H9 (cell line): Measurements from ENCODE around the gene PCGF3. TPM values are rescaled to one million over a fixed set of nuclear protein-coding genes. Genes with fewer than 3 reads are reported as not detected.

Experiments used
- DNase-seq: peaks from one replicate; pipeline ENCODE4 v3.0.0-alpha.2; 2017
- H2AFZ ChIP-seq: one replicate; pipeline ENCODE4 v1.6.1; 2013; ENCODE audit warnings: mild to moderate bottlenecking, low read length, control low read depth, moderate library complexity
- H2AK5ac ChIP-seq: 2 replicates; pipeline ENCODE4 v1.6.1; 2013; ENCODE audit warnings: low read length, control low read depth, mixed read lengths; ENCODE audit not compliant: insufficient read length
- H2BK120ac ChIP-seq: one replicate; pipeline ENCODE4 v1.6.1; 2013; ENCODE audit warnings: low read depth, mild to moderate bottlenecking, low read length, control low read depth, inconsistent platforms; ENCODE audit not compliant: poor library complexity, severe bottlenecking
- H2BK12ac ChIP-seq: 2 replicates; pipeline ENCODE4 v1.6.1; 2013; ENCODE audit warnings: low read length, control low read depth, mixed read lengths, low read depth; ENCODE audit not compliant: insufficient read length
- H2BK15ac ChIP-seq: 2 replicates; pipeline ENCODE4 v1.6.1; 2013; ENCODE audit warnings: low read depth, low read length, control low read depth
- H2BK20ac ChIP-seq: one replicate; pipeline ENCODE4 v1.6.1; 2013; ENCODE audit warnings: low read depth, mild to moderate bottlenecking, low read length, control low read depth, inconsistent platforms; ENCODE audit not compliant: poor library complexity, severe bottlenecking
- H2BK5ac ChIP-seq: 2 replicates; pipeline ENCODE4 v1.6.1; 2013; ENCODE audit warnings: low read length, control low read depth, mixed read lengths; ENCODE audit not compliant: insufficient read length
- H3K14ac ChIP-seq: 2 replicates; pipeline ENCODE4 v1.6.1; 2013; ENCODE audit warnings: low read length, control low read depth; ENCODE audit not compliant: insufficient read depth
- H3K18ac ChIP-seq: 2 replicates; pipeline ENCODE4 v1.6.1; 2013; ENCODE audit warnings: low read depth, mild to moderate bottlenecking, mixed read lengths, low read length, control low read depth; ENCODE audit not compliant: insufficient read length
- H3K23ac ChIP-seq: 2 replicates; pipeline ENCODE4 v1.6.1; 2013; ENCODE audit warnings: low read length, control low read depth, mixed read lengths, low read depth; ENCODE audit not compliant: insufficient read length
- H3K23me2 ChIP-seq: 2 replicates; pipeline ENCODE4 v1.6.1; 2013; ENCODE audit warnings: low read depth, mild to moderate bottlenecking, mixed read lengths, low read length, control low read depth; ENCODE audit not compliant: insufficient read length, poor library complexity, severe bottlenecking
- H3K27ac ChIP-seq: 2 replicates; pipeline ENCODE4 v1.5.1; 2013; ENCODE audit warnings: low read length, control low read depth, mixed read lengths, low read depth; ENCODE audit not compliant: insufficient read length
- H3K27me3 ChIP-seq: 2 replicates; pipeline ENCODE4 v1.6.1; 2013; ENCODE audit warnings: low read length, control low read depth, inconsistent platforms; ENCODE audit not compliant: insufficient read depth
- H3K4ac ChIP-seq: 2 replicates; pipeline ENCODE4 v1.6.1; 2013; ENCODE audit warnings: low read depth, mild to moderate bottlenecking, control low read depth, inconsistent platforms, low read length, moderate library complexity
- H3K4me1 ChIP-seq: 2 replicates; pipeline ENCODE4 v1.6.1; 2013; ENCODE audit warnings: low read length, control low read depth, inconsistent platforms; ENCODE audit not compliant: insufficient read depth
- H3K4me2 ChIP-seq: 2 replicates; pipeline ENCODE4 v1.6.1; 2013; ENCODE audit warnings: low read length, control low read depth, mixed read lengths; ENCODE audit not compliant: insufficient read length, insufficient read depth
- H3K56ac ChIP-seq: 2 replicates; pipeline ENCODE4 v1.6.1; 2013; ENCODE audit warnings: low read depth, mild to moderate bottlenecking, mixed read lengths, low read length, control low read depth; ENCODE audit not compliant: insufficient read length
- H3K79me1 ChIP-seq: 2 replicates; pipeline ENCODE4 v1.6.1; 2013; ENCODE audit warnings: low read depth, mild to moderate bottlenecking, moderate library complexity, low read length, control low read depth, inconsistent platforms; ENCODE audit not compliant: insufficient read depth, poor library complexity, severe bottlenecking
- H3K79me2 ChIP-seq: 2 replicates; pipeline ENCODE4 v1.6.1; 2013; ENCODE audit warnings: low read length, control low read depth, inconsistent platforms; ENCODE audit not compliant: insufficient read depth
- H3K9ac ChIP-seq: 2 replicates; pipeline ENCODE4 v1.6.1; 2013; ENCODE audit warnings: low read length, control low read depth, mixed read lengths; ENCODE audit not compliant: insufficient read length; ENCODE audit errors: extremely low read depth
- H3K9me3 ChIP-seq: one replicate; pipeline ENCODE4 v1.6.1; 2013; ENCODE audit warnings: low read depth, low read length, inconsistent platforms; ENCODE audit not compliant: control insufficient read depth
- H3T11ph ChIP-seq: one replicate; pipeline ENCODE4 v1.6.1; 2013; ENCODE audit warnings: mild to moderate bottlenecking, low read length, control low read depth, inconsistent platforms
- H4K20me1 ChIP-seq: one replicate; pipeline ENCODE4 v1.6.1; 2013; ENCODE audit not compliant: control insufficient read depth, insufficient read length, insufficient read depth
- H4K5ac ChIP-seq: 2 replicates; pipeline ENCODE4 v1.6.1; 2013; ENCODE audit warnings: low read depth, mild to moderate bottlenecking, mixed read lengths, low read length, control low read depth; ENCODE audit not compliant: insufficient read length
- H4K8ac ChIP-seq: replicated peaks from 2 replicates; pipeline ENCODE4 v1.6.1; 2013; ENCODE audit warnings: low read length, control low read depth, mixed read lengths, low read depth; ENCODE audit not compliant: insufficient read length
- H4K91ac ChIP-seq: 2 replicates; pipeline ENCODE4 v1.6.1; 2013; ENCODE audit warnings: low read depth, mild to moderate bottlenecking, moderate library complexity, mixed read lengths, low read length, control low read depth; ENCODE audit not compliant: insufficient read length
- H3K27ac Mint-ChIP-seq, 3 experiments: 2 replicates in 2 of 3; 3 replicates in 1 of 3; pipeline ENCODE4 v1.8.0; 2020 to 2021; ENCODE audit warnings: mixed read lengths in 3 of 3, mild to moderate bottlenecking in 1 of 3, moderate library complexity in 1 of 3
- H3K27me3 Mint-ChIP-seq: 2 replicates; pipeline ENCODE4 v1.8.0; 2021; ENCODE audit warnings: low read depth, mild to moderate bottlenecking, moderate library complexity, mixed read lengths
- H3K36me3 Mint-ChIP-seq, 3 experiments: 2 replicates in 2 of 3; 3 replicates in 1 of 3; pipeline ENCODE4 v1.8.0; 2020 to 2021; ENCODE audit warnings: low read depth in 3 of 3, mixed read lengths in 3 of 3; ENCODE audit not compliant: insufficient read depth in 1 of 3
- H3K4me1 Mint-ChIP-seq, 2 experiments: 2 replicates each; pipeline ENCODE4 v1.8.0; 2020; ENCODE audit warnings: mixed read lengths in 2 of 2
- H3K4me3 Mint-ChIP-seq, 2 experiments: 2 replicates in 1 of 2; 3 replicates in 1 of 2; pipeline ENCODE4 v1.8.0; 2020 to 2021; ENCODE audit warnings: mild to moderate bottlenecking in 2 of 2, mixed read lengths in 2 of 2, moderate library complexity in 1 of 2
- H3K9me3 Mint-ChIP-seq, 2 experiments: 2 replicates in 1 of 2; 3 replicates in 1 of 2; pipeline ENCODE4 v1.8.0; 2020; ENCODE audit warnings: mild to moderate bottlenecking in 2 of 2, mixed read lengths in 2 of 2, moderate library complexity in 1 of 2
- WGBS: extraction: QIAGEN DNeasy Blood & Tissue Kit; methylation state at CpG from one replicate; pipeline ENCODE4 v1.1.7; 2013; ENCODE audit warnings: missing lambda C conversion rate, low lambda C conversion rate, mixed read lengths; ENCODE audit not compliant: insufficient read length; ENCODE audit errors: extremely low coverage; 5-methylcytosine and 5-hydroxymethylcytosine counted together
- total RNA-seq: library from RNA; stranded (reverse); gene quantifications from 2 replicates; pipeline ENCODE4 v1.2.1, GENCODE V29; 2021
- TF ChIP-seq, protein P1 (sequence below): fragments of 200-600 bp; sonication (generic); conservative IDR thresholded peaks from 3 replicates; pipeline ENCODE4 v1.8.0; 2021; ENCODE audit warnings: antibody characterized with exemption, mild to moderate bottlenecking

Gene PCGF3
- total RNA-seq, 1 experiment from 2014 or later: 43.1 TPM

DNA sequence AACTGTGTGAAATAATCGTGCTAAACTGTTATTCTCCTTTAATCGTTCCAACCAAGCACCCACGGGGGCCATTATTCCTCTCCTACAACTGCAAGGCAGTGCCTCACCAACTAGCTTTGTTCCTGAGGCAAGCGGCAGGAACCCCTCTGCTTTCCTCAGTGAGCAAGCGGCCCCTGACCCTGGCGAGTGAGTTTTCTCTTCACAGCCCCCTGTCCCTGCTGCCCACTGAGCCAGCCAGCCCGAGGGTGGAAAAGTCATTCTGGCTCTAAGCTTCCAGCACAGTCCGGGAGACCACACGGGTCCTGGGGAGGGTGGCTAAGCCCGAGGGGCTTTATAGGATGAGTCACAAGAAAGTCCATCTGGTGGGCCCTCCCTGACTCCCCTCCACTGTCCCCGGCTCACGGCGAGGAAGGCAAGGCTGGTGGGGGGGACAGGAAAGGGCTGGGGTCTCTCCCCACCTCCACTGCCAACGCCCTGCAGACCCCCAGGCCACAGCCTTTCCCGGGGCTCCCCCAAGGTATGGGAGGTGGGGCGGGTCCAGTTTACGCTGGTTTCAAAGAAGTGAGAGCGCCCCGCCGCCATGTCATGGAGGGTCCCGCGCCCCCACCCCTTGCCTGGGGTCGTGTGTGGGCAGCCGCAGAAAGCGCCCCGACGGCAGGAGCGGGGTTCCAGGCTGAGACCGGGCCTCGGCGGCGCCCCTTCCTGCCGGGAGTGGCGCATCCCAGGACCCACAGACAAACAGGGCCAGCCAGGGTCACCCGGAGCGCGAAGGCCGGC lies 75.3 kb downstream of the PCGF3 start:
- no peak for DNase-seq
- H4K20me1 ChIP-seq: no peaks in the 10 kb centered on the region

More for the DNA sequence above, 75.3 kb downstream of the PCGF3 start:
- H4K91ac ChIP-seq: peak overlapping the region; percentile 97
- H3K23ac ChIP-seq: no peak overlapping the region
- H3K18ac ChIP-seq: peak overlapping the region; percentile 96
- Mint-ChIP-seq H3K27ac (peak overlapping the region; percentile 39 to 95 (median 91); a peak in 4 of 7 replicates), H3K4me1 (peaks cover 23 to 36% of the 10 kb centered on the region in 2 experiments), H3K27me3 (peaks cover 34% of the 10 kb centered on the region), H3K9me3 (0 out of 5 replicates have a peak, but pooled peaks cover 0 to 3% of the 10 kb centered on the region in 2 experiments), H3K4me3 (peak overlapping the region; percentile 83 to 88), H3K36me3 (peaks cover 41 to 45% (median 42%) of the 10 kb centered on the region in 3 experiments)
- TF ChIP-seq, protein P1, sequence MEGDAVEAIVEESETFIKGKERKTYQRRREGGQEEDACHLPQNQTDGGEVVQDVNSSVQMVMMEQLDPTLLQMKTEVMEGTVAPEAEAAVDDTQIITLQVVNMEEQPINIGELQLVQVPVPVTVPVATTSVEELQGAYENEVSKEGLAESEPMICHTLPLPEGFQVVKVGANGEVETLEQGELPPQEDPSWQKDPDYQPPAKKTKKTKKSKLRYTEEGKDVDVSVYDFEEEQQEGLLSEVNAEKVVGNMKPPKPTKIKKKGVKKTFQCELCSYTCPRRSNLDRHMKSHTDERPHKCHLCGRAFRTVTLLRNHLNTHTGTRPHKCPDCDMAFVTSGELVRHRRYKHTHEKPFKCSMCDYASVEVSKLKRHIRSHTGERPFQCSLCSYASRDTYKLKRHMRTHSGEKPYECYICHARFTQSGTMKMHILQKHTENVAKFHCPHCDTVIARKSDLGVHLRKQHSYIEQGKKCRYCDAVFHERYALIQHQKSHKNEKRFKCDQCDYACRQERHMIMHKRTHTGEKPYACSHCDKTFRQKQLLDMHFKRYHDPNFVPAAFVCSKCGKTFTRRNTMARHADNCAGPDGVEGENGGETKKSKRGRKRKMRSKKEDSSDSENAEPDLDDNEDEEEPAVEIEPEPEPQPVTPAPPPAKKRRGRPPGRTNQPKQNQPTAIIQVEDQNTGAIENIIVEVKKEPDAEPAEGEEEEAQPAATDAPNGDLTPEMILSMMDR: no peak
- peak overlapping the region; percentile 96 for H3K9ac ChIP-seq
- no peak overlapping the region for H3K56ac ChIP-seq
- H2BK120ac ChIP-seq: no peak overlapping the region
- peak overlapping the region; percentile 76 for H3K4ac ChIP-seq
- H3K79me2 ChIP-seq: peaks cover 9% of the 10 kb centered on the region; the same call in 1 of the 2 replicates
- peaks cover 11% of the 10 kb centered on the region for H3K23me2 ChIP-seq
- H4K5ac ChIP-seq: no peak overlapping the region
- no CpG with 5 or more reads among the region's 38 CpGs for WGBS
- peaks cover 12% of the 10 kb centered on the region for H3K79me1 ChIP-seq
- H2AFZ ChIP-seq: no peak overlapping the region
- H2BK5ac ChIP-seq: no peak overlapping the region
- no peak overlapping the region for H2BK20ac ChIP-seq
- no peak overlapping the region for H2BK12ac ChIP-seq
- peak overlapping the region; percentile 97 for H3K14ac ChIP-seq
- no peak overlapping the region for H4K8ac ChIP-seq
- peaks cover 18% of the 10 kb centered on the region; the same call in 1 of the 2 replicates for H3K27me3 ChIP-seq
- H3K4me1 ChIP-seq: 0 out of 2 replicates have a peak, but pooled peaks cover 4% of the 10 kb centered on the region
- H3K27ac ChIP-seq: no peak overlapping the region
- no peak overlapping the region for H3T11ph ChIP-seq
- peak overlapping the region; percentile 83 for H3K4me2 ChIP-seq
- no peak overlapping the region for H2AK5ac ChIP-seq
- H2BK15ac ChIP-seq: no peak overlapping the region; the same call in 1 of the 2 replicates
- H3K9me3 ChIP-seq: no peaks in the 10 kb centered on the region
